ENCODE data around the gene MUC5AC.

MUC5AC gene

DNA sequence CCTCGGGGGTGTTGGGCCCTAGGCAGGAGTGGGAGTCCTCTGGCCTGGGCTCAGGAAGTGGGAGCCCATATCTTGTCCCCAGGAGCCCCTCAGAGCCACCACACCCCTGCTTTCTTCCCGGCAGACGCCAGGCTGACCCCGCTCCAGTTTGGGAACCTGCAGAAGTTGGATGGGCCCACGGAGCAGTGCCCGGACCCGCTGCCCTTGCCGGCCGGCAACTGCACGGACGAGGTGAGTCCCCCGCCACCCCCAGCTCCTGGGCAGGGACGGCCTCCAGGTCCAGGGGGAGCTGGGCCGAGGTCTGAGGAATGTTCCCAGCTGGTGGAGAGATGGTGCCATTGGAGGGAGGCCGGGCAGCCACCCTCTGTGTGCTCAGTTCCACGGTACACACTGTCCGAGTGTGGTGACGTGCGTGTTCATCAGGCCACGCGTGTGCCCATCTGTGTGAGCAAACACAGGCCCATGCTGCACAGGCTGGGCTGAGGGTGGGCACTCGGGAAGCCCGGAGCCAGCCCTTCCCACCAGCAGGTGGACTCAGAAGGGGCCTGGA, 69.9 kb downstream of the MUC5AC start:
- no peak for DNase-seq

DNA sequence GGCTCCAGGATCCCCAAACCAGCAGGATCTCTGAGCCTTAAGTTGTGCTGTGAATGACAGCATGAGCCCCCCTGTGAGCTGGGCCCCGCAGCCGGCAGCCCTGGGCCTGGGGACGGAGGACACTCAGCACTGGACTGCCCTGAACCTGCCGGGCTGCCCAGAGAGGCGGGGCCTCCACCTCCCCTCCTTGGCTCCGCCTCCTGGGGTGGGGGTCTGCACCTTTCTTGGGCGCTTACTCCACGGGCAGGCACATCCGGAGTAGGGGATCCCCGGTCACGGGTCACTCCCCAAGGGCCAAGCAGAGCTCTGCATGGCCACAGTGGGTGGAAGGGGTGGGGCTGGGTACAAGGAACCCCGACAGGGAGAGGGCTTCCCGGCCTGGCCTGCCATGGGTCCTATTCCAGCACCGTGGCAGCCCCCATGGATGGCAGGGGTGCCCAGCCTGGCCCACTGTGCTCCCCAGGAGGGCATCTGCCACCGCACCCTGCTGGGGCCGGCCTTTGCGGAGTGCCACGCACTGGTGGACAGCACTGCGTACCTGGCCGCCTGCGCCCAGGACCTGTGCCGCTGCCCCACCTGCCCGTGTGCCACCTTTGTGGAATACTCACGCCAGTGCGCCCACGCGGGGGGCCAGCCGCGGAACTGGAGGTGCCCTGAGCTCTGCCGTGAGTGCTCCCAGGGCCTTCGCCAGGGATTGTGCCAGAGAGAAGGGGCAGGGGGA, 70.5 kb downstream of the MUC5AC start:
- DNase-seq, result no peak

GRCh38 chr11:1228921-1229451, 71.2 kb downstream of the MUC5AC start:
- DNase-seq, result no peak

GRCh38 chr11:1229471-1230120, 71.8 kb downstream of the MUC5AC start:
- DNase-seq, result no peak

DNA sequence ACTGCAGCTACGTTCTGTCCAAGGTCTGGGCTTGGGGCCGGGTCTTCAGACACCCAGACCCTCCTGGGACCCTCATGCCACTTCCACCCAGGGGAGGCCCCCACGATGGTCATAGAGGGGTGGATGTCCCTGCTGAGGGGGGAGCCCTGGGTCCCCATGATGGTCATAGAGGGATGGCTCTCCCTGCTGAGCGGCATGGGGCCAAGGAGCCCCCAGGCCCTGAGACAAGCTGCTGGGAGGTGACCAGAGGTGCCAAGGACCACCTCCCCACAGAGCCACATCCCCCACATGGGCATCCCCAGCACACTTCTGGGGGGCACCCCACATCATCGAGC, 72.3 kb downstream of the MUC5AC start:
- no peak for DNase-seq

- no peak for DNase-seq
Measured at GRCh38 chr11:1230456-1231395, 73.0 kb downstream of the MUC5AC start.

DNA sequence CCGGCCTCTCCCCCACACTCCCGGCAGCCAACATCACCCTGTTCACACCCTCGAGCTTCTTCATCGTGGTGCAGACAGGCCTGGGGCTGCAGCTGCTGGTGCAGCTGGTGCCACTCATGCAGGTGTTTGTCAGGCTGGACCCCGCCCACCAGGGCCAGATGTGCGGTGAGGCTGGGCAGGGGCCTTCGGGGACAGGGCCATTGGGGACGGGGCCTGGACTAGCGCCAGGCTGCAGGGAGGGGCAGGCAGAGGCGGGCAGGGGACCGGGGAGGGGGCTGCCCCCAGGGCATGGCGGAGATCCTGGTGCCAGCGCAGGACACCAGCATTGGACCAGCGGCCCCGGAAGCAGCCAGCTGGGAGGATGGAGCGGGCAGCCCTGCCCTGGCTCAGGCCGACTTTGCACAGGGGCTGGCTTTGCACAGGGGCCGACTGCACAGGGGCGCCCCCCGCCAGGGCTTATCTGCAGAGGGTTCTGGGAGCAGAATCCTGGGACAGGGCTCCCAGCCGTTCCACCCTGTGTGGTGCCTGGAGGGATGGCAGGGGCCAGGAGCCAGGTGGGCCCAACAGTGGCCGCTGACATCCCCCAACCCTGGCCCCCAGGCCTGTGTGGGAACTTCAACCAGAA, 73.8 kb downstream of the MUC5AC start:
- no peak for DNase-seq

DNA sequence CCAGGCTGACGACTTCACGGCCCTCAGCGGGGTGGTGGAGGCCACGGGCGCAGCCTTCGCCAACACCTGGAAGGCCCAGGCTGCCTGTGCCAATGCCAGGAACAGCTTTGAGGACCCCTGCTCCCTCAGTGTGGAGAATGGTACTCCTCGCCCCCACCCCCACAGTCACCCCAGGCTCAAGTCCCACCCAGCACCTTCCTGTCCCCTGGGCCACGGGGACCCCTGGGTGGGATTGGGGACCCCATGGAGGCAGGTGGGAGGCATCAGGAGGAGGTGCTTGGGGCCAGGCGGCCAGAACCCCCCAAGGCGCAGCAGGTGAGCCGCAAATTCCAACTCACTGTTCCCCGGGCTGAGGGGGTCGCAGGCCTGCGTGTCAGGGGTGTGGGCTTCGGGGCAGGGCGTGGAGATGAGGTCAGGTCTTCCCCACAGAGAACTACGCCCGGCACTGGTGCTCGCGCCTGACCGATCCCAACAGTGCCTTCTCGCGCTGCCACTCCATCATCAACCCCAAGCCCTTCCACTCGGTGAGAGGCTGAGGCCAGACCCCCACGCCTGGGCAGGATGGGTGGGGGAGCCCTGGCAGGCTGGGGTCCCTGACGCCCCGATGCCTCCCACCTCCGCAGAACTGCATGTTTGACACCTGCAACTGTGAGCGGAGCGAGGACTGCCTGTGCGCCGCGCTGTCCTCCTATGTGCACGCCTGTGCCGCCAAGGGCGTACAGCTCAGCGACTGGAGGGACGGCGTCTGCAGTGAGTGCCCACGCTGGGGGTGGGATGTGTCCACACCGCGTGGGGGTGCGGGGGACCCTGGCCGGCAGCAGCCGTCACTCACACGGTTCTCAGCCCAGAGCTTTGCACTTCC, 74.5 kb downstream of the MUC5AC start:
- DNase-seq, result no peak

DNA sequence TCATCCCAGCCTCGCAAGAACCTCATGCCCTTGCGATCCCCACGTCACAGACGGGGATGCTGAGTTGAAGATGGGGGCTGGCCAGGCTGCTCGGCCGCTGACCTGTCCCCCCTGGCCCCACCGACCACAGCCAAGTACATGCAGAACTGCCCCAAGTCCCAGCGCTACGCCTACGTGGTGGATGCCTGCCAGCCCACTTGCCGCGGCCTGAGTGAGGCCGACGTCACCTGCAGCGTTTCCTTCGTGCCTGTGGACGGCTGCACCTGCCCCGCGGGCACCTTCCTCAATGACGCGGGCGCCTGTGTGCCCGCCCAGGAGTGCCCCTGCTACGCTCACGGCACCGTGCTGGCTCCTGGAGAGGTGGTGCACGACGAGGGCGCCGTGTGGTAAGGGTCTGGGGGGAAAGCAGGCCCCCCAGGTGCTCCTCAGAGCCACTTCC, 75.1 kb downstream of the MUC5AC start:
- DNase-seq, result no peak

DNA sequence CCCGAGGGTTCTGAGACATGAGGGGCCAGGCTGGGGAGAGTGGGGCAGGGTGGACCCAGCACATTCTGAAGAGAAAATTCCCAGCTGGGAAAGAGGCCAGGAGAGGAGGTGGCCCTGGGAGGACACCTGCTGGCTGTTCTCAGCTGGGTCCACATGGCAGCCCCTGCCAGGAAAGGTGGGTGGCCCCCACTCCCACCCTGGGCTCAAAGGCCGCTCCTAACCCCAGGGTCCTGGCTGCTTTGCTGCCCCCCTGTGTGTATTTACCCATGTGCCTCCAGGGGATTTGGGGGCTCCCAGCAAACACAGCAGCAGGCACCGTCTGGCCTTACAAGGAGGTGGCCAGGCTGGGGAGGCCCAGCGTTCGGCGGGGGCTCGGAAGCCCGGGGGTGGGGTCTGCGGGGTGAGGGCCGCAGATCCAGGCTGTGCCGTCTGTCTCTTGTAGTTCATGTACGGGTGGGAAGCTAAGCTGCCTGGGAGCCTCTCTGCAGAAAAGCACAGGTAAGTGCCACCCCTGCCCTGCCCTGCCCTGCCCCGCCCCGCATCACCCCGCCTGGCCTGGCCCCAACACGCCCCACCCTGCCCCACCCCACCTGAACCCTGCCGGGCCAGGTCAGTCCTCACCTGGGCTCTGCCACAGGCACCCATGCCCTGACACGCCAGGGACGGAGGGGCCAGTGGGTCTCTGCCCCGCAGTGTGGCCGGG, 75.7 kb downstream of the MUC5AC start:
- no peak for DNase-seq

- DNase-seq, result no peak
Measured at GRCh38 chr11:1234054-1234720, 76.4 kb downstream of the MUC5AC start.

GRCh38 chr11:1234771-1235305, 77.1 kb downstream of the MUC5AC start:
- DNase-seq, result no peak

DNA sequence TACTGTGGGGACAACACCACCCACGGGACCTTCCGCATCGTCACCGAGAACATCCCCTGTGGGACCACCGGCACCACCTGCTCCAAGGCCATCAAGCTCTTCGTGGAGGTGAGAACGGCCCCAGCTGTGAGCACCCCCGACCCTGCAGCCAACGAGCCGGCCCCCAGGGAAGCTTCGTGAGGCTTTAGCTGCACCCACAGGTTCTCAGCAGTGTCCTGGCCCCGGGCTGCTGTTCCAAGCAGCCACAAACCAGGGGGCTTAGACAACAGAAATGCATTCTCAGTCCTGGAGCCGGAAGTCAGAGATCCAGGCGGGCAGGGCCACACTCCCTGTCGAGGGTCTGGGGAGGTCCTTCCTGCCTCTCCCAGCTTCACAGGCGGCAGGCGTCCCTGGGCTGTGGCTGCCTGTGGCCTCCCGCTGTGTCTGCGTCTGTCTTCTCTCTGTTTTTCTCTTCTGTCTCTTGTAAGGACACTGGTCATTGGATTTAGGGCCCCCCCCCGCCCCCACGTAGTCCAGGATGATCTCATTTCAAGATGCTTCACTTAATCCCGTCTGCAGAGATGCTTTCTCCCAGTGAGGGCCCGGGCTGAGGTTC, 77.7 kb downstream of the MUC5AC start:
- DNase-seq, result no peak

DNA sequence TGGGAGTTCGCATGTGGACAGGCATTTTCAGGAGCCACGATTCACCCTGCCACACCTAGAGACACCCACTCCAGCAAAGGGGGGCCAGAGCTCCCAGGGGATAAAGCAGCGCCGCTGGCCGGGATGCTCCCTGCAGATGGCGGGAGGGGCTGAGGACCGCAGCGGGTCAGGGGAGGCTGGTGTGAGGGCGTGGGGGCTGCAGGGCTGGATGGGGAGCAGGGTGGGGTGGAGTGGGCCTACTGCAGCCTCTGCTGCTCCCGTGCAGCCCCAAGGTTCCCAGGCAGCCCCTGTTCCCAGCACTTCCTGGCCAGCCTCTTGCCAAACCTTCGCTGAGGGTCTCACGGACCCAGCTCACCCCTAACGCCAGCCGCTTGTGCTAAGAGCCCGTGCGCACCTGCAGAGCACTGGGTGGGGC, 78.2 kb downstream of the MUC5AC start:
- no peak for DNase-seq

GRCh38 chr11:1236316-1237127, 78.8 kb downstream of the MUC5AC start:
- DNase-seq, result no peak

- DNase-seq, result no peak
Measured at GRCh38 chr11:1237128-1237580, 79.4 kb downstream of the MUC5AC start.

DNA sequence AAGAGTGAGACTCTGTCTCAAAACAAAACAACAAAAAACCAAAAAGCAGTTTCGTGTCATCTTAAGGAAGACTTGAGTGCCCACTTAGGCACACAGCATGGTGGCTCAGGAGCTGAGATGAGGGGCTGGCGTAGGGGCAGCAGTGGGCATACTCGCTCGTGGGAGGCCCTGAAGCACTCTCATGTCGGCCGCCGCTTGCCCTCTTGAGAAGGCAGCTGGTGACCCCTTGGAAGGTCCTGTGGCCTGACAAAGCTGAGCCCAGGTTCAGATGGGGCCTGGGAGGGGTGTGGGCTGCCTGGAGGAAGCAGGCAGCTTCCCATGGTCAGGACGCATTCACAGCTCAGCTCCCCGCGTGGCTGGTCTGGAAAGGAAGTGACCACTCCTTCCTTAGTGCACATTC, 80.1 kb downstream of the MUC5AC start:
- no peak for DNase-seq

DNA sequence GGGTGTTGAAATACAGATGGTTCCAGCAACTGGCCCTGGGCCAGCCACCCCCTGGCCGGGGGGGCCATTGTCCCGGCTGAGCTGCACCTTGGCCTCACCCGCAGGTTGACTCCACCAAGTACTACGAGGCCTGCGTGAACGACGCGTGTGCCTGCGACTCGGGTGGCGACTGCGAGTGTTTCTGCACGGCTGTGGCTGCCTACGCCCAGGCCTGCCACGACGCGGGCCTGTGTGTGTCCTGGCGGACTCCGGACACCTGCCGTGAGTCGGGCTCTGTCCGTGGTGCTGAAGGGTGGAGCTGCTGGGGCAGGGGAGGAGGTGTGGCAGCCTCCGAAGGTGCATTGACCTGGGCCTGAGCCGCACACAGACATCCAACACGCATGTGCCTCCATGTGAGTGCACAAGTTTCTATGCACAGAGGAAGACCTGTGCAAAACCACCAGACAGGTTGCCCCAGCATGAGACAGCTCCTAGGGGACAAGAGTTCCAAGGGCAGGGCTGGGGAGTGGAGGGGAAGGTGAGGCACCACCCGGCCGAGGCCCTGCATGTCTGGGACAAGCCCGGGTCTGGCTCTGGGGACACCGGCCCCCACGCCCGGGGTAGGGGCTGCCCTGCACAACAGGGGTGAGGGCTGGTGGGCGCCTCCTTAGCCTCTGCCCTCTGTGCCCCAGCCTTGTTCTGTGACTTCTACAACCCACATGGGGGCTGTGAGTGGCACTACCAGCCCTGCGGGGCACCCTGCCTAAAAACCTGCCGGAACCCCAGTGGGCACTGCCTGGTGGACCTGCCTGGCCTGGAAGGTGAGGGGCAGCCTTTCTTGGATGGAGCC, 81.2 kb downstream of the MUC5AC start:
- DNase-seq, result no peak
